Measurements from ENCODE around the gene PIWIL1. TPM values are rescaled to one million over a fixed set of nuclear protein-coding genes. Genes with fewer than 3 reads are reported as not detected.

Gene PIWIL1
- under 1 TPM in 1 of 2 donors, not detected in 1; 0.34 TPM for total RNA-seq

DNA sequence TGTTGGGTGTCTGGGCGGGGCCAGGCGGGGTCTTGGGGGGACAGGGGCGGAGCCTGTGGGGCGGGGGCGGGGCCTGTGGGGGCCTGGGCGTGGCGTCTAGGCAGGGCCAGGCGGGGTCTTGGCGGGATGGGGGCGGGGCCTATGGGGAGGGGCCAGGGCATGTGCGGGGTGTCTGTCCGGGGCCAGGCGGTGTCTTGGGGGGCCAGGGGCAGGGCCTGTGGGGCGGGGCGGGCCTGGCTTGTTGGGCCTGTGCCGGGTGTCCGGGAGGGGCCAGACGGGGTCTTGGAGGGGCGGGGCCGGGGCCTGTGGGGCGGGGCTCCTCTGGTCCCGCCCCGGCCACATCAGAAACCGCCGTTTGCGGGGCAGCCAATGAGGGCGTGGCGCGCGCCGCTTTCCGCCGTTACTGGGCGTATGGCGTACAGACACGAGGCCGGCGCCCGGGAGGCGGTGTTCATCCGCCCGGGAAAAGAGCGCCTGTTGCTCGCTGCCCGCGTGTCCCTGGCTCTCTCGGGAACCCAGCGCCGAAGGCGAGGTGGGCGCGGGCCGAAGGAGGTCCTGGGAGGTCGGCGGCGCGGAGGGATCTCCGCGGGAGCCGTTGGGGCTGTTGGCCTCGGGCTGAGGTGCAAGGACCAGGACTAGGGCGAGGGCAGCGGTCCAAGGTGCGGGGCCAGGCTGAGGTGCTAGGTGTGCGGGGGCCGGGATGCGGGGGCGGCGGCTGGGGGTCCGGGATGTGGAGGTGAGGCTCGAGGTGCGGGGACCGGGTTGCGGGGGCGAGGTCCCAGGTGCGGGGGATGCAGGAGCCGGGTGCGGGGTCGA lies at the start of gene PIWIL1:
TSS of gene PIWIL1 (plus strand) at position 400 of the 816 bp plus-strand sequence. CDS start 4,705 bp downstream, outside the sequence.

Other genes starting within 250 kb of the PIWIL1 start
- under 1 TPM; under 0.01 TPM for gene FZD10, start 175.4 kb upstream of the PIWIL1 start, total RNA-seq

All from melanocyte of skin (primary cell).